ENCODE measurements around the gene PROM2. TPM values are rescaled to one million over a fixed set of nuclear protein-coding genes. Genes with fewer than 3 reads are reported as not detected.

PROM2 gene
- total RNA-seq, 1 donor from 2014 or later = 22.1 TPM

- H3K27ac Mint-ChIP-seq = no peak overlapping the region
- H3K4me3 Mint-ChIP-seq = no peak overlapping the region
- no peak for DNase-seq (ENCODE audit: low spot score in 2 of 2, unreplicated experiment in 2 of 2)
- TF ChIP-seq CTCF (IDR thresholded peaks at IDR 0.05; ENCODE audit: unreplicated experiment) = no peak
- H3K9me3 Mint-ChIP-seq = no peaks in the 10 kb centered on the region
- no peaks in the 10 kb centered on the region for H3K27me3 Mint-ChIP-seq (ENCODE audit: low read depth)
- no peaks in the 10 kb centered on the region for H3K36me3 Mint-ChIP-seq
- H3K4me1 Mint-ChIP-seq = no peaks in the 10 kb centered on the region
Measured at GRCh38 chr2:95309599-95309998, 35.4 kb downstream of the PROM2 start.

DNA sequence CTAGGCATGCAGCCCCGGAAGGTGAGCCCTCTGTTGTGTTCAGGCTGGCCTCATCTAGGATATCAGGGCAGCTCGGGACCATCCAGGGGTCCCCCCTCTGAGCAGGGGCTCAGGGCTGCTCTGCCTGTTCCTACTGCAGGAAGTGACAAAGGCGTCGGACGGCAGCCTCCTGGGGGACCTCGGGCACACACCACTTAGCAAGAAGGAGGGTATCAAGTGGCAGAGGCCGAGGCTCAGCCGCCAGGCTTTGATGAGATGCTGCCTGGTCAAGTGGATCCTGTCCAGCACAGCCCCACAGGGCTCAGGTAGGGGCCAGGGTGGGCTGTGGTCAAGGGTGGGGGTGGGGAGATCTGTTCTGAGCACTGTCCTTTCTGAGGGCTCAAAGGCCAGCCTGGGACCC, 36.0 kb downstream of the PROM2 start:
- no peak overlapping the region for H3K27ac Mint-ChIP-seq
- H3K9me3 Mint-ChIP-seq = no peaks in the 10 kb centered on the region
- H3K27me3 Mint-ChIP-seq (ENCODE audit: low read depth) = no peaks in the 10 kb centered on the region
- peaks cover 2% of the 10 kb centered on the region for H3K4me1 Mint-ChIP-seq
- no peak for DNase-seq (ENCODE audit: low spot score in 2 of 2, unreplicated experiment in 2 of 2)
- H3K36me3 Mint-ChIP-seq = no peaks in the 10 kb centered on the region
- TF ChIP-seq CTCF (IDR thresholded peaks at IDR 0.05; ENCODE audit: unreplicated experiment) = no peak
- no peak overlapping the region for H3K4me3 Mint-ChIP-seq

DNA sequence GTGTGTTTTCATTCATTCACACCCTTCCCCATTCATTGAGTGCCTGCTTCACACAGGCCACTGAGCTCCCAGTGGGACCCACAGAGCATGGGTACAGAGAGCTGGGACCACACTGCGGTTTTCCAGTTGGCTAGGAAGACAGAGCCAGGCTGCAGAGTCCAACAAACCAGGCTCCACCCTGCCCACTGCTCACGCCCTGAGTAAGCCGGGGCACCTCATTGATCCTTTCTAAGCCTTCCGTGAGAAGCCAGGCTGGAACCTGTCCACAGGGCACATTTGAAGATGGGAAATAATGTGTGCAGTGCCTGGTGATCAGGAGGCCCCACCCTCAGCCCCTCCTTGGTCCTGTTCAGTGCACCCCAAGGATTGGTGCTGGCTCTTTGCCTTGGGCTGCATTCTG, 36.4 kb downstream of the PROM2 start:
- H3K9me3 Mint-ChIP-seq = no peaks in the 10 kb centered on the region
- peaks cover 2% of the 10 kb centered on the region for H3K4me1 Mint-ChIP-seq
- no peak for DNase-seq (ENCODE audit: low spot score in 2 of 2, unreplicated experiment in 2 of 2)
- no peak overlapping the region for H3K4me3 Mint-ChIP-seq
- TF ChIP-seq CTCF (IDR thresholded peaks at IDR 0.05; ENCODE audit: unreplicated experiment) = no peak
- H3K36me3 Mint-ChIP-seq = no peaks in the 10 kb centered on the region
- H3K27me3 Mint-ChIP-seq (ENCODE audit: low read depth) = no peaks in the 10 kb centered on the region
- no peak overlapping the region for H3K27ac Mint-ChIP-seq

GRCh38 chr2:95311815-95312542, 37.7 kb downstream of the PROM2 start:
- Mint-ChIP-seq H3K9me3 (no peaks in the 10 kb centered on the region), H3K4me3 (no peak overlapping the region), H3K4me1 (peaks cover 12% of the 10 kb centered on the region), H3K27ac (no peak overlapping the region), H3K36me3 (no peaks in the 10 kb centered on the region), H3K27me3 (ENCODE audit: low read depth) (no peaks in the 10 kb centered on the region)
- no peak for DNase-seq (ENCODE audit: low spot score in 2 of 2, unreplicated experiment in 2 of 2)
- no peak for TF ChIP-seq CTCF (IDR thresholded peaks at IDR 0.05; ENCODE audit: unreplicated experiment)

DNA sequence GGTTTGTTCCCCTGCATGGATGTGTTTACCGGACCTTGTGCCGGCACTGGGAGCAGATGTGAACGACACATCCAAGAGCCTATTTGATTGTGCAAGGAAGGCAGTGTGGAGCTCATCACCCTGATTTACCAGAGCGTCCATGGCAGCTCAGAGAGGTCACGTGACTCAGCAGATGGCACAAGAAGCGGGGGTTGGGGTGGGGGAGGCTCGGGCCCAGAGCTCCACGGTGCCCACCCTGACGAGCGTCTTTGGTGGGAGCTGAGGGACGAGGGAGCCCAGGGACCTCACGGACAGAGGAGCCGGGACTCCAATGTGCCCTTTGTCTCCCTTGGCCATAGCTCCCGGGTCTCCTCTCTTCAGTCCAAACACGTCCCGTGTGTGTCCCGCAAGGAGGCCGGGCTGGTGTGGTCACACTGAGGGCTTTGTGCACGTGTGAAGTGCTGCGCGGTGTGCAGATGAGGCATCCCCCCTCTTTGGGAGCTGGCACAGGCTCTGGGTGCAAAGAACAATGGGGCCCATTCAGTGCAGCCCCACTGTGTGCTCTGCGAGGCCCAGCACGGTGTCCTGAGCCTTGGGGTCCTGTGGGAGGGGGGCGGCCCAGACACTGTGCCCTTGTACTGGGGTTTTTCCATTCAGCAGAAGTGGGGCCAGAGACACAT, 38.4 kb downstream of the PROM2 start:
- DNase-seq (ENCODE audit: low spot score in 2 of 2, unreplicated experiment in 2 of 2) = no peak
- TF ChIP-seq CTCF (IDR thresholded peaks at IDR 0.05; ENCODE audit: unreplicated experiment) = no peak
- Mint-ChIP-seq H3K36me3 (no peaks in the 10 kb centered on the region), H3K4me3 (no peak overlapping the region), H3K4me1 (peaks cover 12% of the 10 kb centered on the region), H3K9me3 (no peaks in the 10 kb centered on the region), H3K27ac (no peak overlapping the region), H3K27me3 (ENCODE audit: low read depth) (no peaks in the 10 kb centered on the region)
